Kidney capillary endothelial cell (primary cell): ENCODE measurements around the gene RCOR3.
"Not testable (repeated sequence)": the region's sequence is repeated elsewhere in the genome, so short reads cannot be mapped to it uniquely, and the experiment has no call there.

Source experiments
- DNase-seq: peaks from one replicate; pipeline ENCODE4 v3.0.0-alpha.2; 2018; ENCODE audit warnings: low spot score

RCOR3 gene

GRCh38 chr1:211258756-211259637 is at the start of gene RCOR3:
RCOR3 (plus strand) TSS chr1:211259366; CDS start chr1:211259561, 195 bp downstream.
- DNase-seq = peak; percentile 82

GRCh38 chr1:211210052-211210451 is 49.1 kb upstream of the RCOR3 start:
- no peak for DNase-seq

- no peak for DNase-seq
Measured at GRCh38 chr1:211210965-211211364, 48.2 kb upstream of the RCOR3 start.

- no peak for DNase-seq
Measured at GRCh38 chr1:211213702-211214101, 45.5 kb upstream of the RCOR3 start.

GRCh38 chr1:211215577-211215976 is 43.6 kb upstream of the RCOR3 start:
- DNase-seq = no peak

GRCh38 chr1:211217392-211217791 is 41.8 kb upstream of the RCOR3 start:
- DNase-seq = no peak

- DNase-seq = not testable (repeated sequence)
Measured at GRCh38 chr1:211222469-211223234, 36.5 kb upstream of the RCOR3 start.

GRCh38 chr1:211228573-211229364 is 30.4 kb upstream of the RCOR3 start:
- not testable (repeated sequence) for DNase-seq

- no peak for DNase-seq
Measured at GRCh38 chr1:211229365-211229759, 29.8 kb upstream of the RCOR3 start.

GRCh38 chr1:211231873-211232272 is 27.3 kb upstream of the RCOR3 start:
- DNase-seq = no peak

- no peak for DNase-seq
Measured at GRCh38 chr1:211236633-211237320, 22.4 kb upstream of the RCOR3 start.

- no peak for DNase-seq
Measured at GRCh38 chr1:211237579-211237978, 21.6 kb upstream of the RCOR3 start.

- not testable (repeated sequence) for DNase-seq
Measured at GRCh38 chr1:211240567-211240966, 18.6 kb upstream of the RCOR3 start.

GRCh38 chr1:211241071-211241470 is 18.1 kb upstream of the RCOR3 start:
- DNase-seq = no peak

GRCh38 chr1:211243639-211244038 is 15.5 kb upstream of the RCOR3 start:
- DNase-seq = not testable (repeated sequence)

- DNase-seq = not testable (repeated sequence)
Measured at GRCh38 chr1:211246583-211246982, 12.6 kb upstream of the RCOR3 start.

- DNase-seq = no peak
Measured at GRCh38 chr1:211247921-211248320, 11.2 kb upstream of the RCOR3 start.

- DNase-seq = not testable (repeated sequence)
Measured at GRCh38 chr1:211249611-211250010, 9.6 kb upstream of the RCOR3 start.

- no peak for DNase-seq
Measured at GRCh38 chr1:211257826-211258225, 1.3 kb upstream of the RCOR3 start.

GRCh38 chr1:211258310-211258755 is 833 bp upstream of the RCOR3 start:
- peak; percentile 61 for DNase-seq

- DNase-seq = no peak
Measured at GRCh38 chr1:211259638-211260126, 516 bp downstream of the RCOR3 start.
